ENCODE data around the gene PRLR. TPM values are rescaled to one million over a fixed set of nuclear protein-coding genes. Genes with fewer than 3 reads are reported as not detected.

Gene PRLR
- total and polyA plus RNA-seq, 2 of the 13 experiments (the other 11 are each of a cell fraction or from before 2014, with no cell fraction given), result 12.2 to 13.3 TPM

DNA sequence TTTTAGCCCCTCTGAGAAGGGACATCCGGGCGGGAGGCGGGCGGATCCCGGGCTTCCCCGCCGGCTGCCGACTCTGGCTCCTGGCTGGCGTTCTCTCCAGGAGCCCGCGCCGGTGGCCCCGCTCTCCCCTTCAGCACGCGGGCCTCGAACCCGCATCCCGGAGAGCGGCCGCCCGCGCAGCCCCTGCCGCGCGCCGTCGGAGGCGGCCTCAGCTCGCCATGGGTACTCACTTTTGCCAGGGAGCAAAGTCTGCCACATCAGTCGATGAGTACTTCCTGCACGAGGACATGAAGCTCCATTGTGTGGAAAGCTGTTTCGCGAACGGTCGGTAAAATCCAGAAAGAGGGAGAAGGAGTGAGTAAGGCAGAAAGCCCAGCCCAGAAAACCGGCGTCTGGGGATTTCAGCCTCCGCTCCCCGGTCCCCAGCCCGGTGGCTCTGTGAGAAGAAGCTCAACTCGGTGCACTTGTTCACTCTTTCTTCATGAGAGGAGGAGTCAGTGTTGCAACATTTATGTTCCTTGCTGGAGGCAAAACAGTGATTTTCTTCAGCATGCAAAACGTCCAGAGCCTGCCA is at the start of gene PRLR (continued):
- TF ChIP-seq MXI1 (IDR thresholded peaks at IDR 0.05; ENCODE audit: borderline replicate concordance, low read depth, low read length) (no peak; the same call in 2 of the 3 replicates), ZUFSP (CRISPR knock-in tag; IDR thresholded peaks at IDR 0.05; ENCODE audit: borderline replicate concordance) (no peak), ATF4 (CRISPR knock-in tag; IDR thresholded peaks at IDR 0.05) (no peak), ZC3H13 (CRISPR knock-in tag; IDR thresholded peaks at IDR 0.05) (no peak), ZNF530 (CRISPR knock-in tag; IDR thresholded peaks at IDR 0.05; ENCODE audit: low read depth) (no peak), SOX13 (IDR thresholded peaks at IDR 0.05) (no peak), SOX13 (CRISPR knock-in tag; conservative IDR thresholded peaks at IDR 0.05 in 1 of 2, IDR thresholded peaks at IDR 0.05 in 1 of 2) (peak in 1 of 2 experiments; percentile 66; a peak in 2 of 4 replicates), ZNF382 (CRISPR knock-in tag; IDR thresholded peaks at IDR 0.05; ENCODE audit: borderline replicate concordance) (no peak), KLF15 (CRISPR knock-in tag; IDR thresholded peaks at IDR 0.05; ENCODE audit: borderline replicate concordance) (no peak), ZNF775 (CRISPR knock-in tag; IDR thresholded peaks at IDR 0.05; ENCODE audit: borderline replicate concordance) (no peak), CREB1 (IDR thresholded peaks at IDR 0.05) (no peak), CREB1 (CRISPR knock-in tag; IDR thresholded peaks at IDR 0.05) (no peak), REL (CRISPR knock-in tag; conservative IDR thresholded peaks at IDR 0.05) (no peak), ZNF616 (CRISPR knock-in tag; IDR thresholded peaks at IDR 0.05; ENCODE audit: low read depth) (no peak), HES4 (CRISPR knock-in tag; IDR thresholded peaks at IDR 0.05; ENCODE audit: borderline replicate concordance) (peak; percentile 46; the same call in 1 of the 2 replicates)
- TF ChIP-seq, protein P1, sequence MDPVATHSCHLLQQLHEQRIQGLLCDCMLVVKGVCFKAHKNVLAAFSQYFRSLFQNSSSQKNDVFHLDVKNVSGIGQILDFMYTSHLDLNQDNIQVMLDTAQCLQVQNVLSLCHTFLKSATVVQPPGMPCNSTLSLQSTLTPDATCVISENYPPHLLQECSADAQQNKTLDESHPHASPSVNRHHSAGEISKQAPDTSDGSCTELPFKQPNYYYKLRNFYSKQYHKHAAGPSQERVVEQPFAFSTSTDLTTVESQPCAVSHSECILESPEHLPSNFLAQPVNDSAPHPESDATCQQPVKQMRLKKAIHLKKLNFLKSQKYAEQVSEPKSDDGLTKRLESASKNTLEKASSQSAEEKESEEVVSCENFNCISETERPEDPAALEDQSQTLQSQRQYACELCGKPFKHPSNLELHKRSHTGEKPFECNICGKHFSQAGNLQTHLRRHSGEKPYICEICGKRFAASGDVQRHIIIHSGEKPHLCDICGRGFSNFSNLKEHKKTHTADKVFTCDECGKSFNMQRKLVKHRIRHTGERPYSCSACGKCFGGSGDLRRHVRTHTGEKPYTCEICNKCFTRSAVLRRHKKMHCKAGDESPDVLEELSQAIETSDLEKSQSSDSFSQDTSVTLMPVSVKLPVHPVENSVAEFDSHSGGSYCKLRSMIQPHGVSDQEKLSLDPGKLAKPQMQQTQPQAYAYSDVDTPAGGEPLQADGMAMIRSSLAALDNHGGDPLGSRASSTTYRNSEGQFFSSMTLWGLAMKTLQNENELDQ (CRISPR knock-in tag; IDR thresholded peaks at IDR 0.05; ENCODE audit: borderline replicate concordance), result no peak
- TF ChIP-seq, protein P2, sequence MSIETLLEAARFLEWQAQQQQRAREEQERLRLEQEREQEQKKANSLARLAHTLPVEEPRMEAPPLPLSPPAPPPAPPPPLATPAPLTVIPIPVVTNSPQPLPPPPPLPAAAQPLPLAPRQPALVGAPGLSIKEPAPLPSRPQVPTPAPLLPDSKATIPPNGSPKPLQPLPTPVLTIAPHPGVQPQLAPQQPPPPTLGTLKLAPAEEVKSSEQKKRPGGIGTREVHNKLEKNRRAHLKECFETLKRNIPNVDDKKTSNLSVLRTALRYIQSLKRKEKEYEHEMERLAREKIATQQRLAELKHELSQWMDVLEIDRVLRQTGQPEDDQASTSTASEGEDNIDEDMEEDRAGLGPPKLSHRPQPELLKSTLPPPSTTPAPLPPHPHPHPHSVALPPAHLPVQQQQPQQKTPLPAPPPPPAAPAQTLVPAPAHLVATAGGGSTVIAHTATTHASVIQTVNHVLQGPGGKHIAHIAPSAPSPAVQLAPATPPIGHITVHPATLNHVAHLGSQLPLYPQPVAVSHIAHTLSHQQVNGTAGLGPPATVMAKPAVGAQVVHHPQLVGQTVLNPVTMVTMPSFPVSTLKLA (IDR thresholded peaks at IDR 0.05), result no peak
- TF ChIP-seq, protein P3, sequence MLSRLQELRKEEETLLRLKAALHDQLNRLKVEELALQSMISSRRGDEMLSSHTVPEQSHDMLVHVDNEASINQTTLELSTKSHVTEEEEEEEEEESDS (CRISPR knock-in tag; IDR thresholded peaks at IDR 0.05; ENCODE audit: borderline replicate concordance), result no peak
- TF ChIP-seq, protein P4, sequence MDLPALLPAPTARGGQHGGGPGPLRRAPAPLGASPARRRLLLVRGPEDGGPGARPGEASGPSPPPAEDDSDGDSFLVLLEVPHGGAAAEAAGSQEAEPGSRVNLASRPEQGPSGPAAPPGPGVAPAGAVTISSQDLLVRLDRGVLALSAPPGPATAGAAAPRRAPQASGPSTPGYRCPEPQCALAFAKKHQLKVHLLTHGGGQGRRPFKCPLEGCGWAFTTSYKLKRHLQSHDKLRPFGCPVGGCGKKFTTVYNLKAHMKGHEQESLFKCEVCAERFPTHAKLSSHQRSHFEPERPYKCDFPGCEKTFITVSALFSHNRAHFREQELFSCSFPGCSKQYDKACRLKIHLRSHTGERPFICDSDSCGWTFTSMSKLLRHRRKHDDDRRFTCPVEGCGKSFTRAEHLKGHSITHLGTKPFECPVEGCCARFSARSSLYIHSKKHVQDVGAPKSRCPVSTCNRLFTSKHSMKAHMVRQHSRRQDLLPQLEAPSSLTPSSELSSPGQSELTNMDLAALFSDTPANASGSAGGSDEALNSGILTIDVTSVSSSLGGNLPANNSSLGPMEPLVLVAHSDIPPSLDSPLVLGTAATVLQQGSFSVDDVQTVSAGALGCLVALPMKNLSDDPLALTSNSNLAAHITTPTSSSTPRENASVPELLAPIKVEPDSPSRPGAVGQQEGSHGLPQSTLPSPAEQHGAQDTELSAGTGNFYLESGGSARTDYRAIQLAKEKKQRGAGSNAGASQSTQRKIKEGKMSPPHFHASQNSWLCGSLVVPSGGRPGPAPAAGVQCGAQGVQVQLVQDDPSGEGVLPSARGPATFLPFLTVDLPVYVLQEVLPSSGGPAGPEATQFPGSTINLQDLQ (CRISPR knock-in tag; IDR thresholded peaks at IDR 0.05), result no peak
